Medulla oblongata (tissue), 1 donor: ENCODE measurements around the gene MAST4.

Experiments
- DNase-seq: peaks from one replicate; pipeline ENCODE4 v3.0.0-alpha.2; 2015; ENCODE audit errors: extremely low spot score

MAST4 gene

GRCh38 chr5:66603881-66604280 is 7.7 kb downstream of the MAST4 start:
- DNase-seq = no peak

- no peak for DNase-seq
These were observed 10.5 kb downstream of the MAST4 start for GRCh38 chr5:66606713-66607112.

GRCh38 chr5:66608501-66608900 is 12.3 kb downstream of the MAST4 start:
- no peak for DNase-seq

- no peak for DNase-seq
These were observed 13.4 kb downstream of the MAST4 start for GRCh38 chr5:66609615-66610014.

- DNase-seq = no peak
These were observed 16.0 kb downstream of the MAST4 start for GRCh38 chr5:66612226-66612625.

- DNase-seq = no peak
These were observed 18.9 kb downstream of the MAST4 start for GRCh38 chr5:66615136-66615535.

GRCh38 chr5:66615894-66616293 is 19.7 kb downstream of the MAST4 start:
- DNase-seq = no peak

GRCh38 chr5:66616520-66617225 is 20.5 kb downstream of the MAST4 start:
- no peak for DNase-seq

- no peak for DNase-seq
These were observed 21.2 kb downstream of the MAST4 start for GRCh38 chr5:66617226-66617861.

GRCh38 chr5:66617991-66618768 is 22.0 kb downstream of the MAST4 start:
- no peak for DNase-seq

- no peak for DNase-seq
These were observed 24.5 kb downstream of the MAST4 start for GRCh38 chr5:66620711-66621110.

GRCh38 chr5:66621146-66621545 is 25.0 kb downstream of the MAST4 start:
- no peak for DNase-seq

GRCh38 chr5:66621736-66622135 is 25.5 kb downstream of the MAST4 start:
- DNase-seq = no peak

GRCh38 chr5:66628561-66628960 is 32.4 kb downstream of the MAST4 start:
- no peak for DNase-seq

- no peak for DNase-seq
These were observed 33.3 kb downstream of the MAST4 start for GRCh38 chr5:66629446-66629845.

- DNase-seq = no peak
These were observed 37.6 kb downstream of the MAST4 start for GRCh38 chr5:66633754-66634153.

GRCh38 chr5:66634601-66635000 is 38.4 kb downstream of the MAST4 start:
- DNase-seq = no peak

- no peak for DNase-seq
These were observed 41.8 kb downstream of the MAST4 start for GRCh38 chr5:66637994-66638393.

GRCh38 chr5:66639037-66639436 is 42.8 kb downstream of the MAST4 start:
- DNase-seq = no peak

- DNase-seq = no peak
These were observed 46.3 kb downstream of the MAST4 start for GRCh38 chr5:66642538-66642937.

- no peak for DNase-seq
These were observed 47.2 kb downstream of the MAST4 start for GRCh38 chr5:66643387-66643786.

GRCh38 chr5:66644111-66644510 is 47.9 kb downstream of the MAST4 start:
- no peak for DNase-seq

- DNase-seq = no peak
These were observed 48.8 kb downstream of the MAST4 start for GRCh38 chr5:66645039-66645438.
